OCI-LY7 (cell line): ENCODE measurements around the gene ZNF780B. TPM values are rescaled to one million over a fixed set of nuclear protein-coding genes. Genes with fewer than 3 reads are reported as not detected.

Experiments used
- BruUV-seq: library from RNA; stranded (reverse); fragments of 400-500 nt; replicated peaks from 2 replicates; lab custom pipeline; 2021; lab: Mats Ljungman, UMichigan
- CTCF ChIA-PET: fragments of 300-600 bp; sonication (Branson Sonifier 250); formaldehyde crosslinking; loops from one replicate; lab custom pipeline; 2022; ENCODE audit warnings: antibody characterized with exemption; ENCODE audit not compliant: unreplicated experiment; lab: Charles Lee
- POLR2A ChIA-PET: fragments of 300-600 bp; sonication (Branson Sonifier 250); formaldehyde crosslinking; loops from one replicate; lab custom pipeline; 2022; ENCODE audit warnings: antibody characterized with exemption; lab: Charles Lee
- DNase-seq: peaks from one replicate; pipeline ENCODE4 v3.0.0-alpha.2; 2015; ENCODE audit warnings: low spot score
- H2AFZ ChIP-seq: fragments of 200-600 bp; sonication (generic), shearing (Covaris generic); 2 replicates; pipeline ENCODE4 v1.6.1; 2014; ENCODE audit warnings: mild to moderate bottlenecking, antibody characterized with exemption, low read length, moderate library complexity
- H3K27ac ChIP-seq: fragments of 200-600 bp; sonication (generic); 2 replicates; pipeline ENCODE4 v1.5.1; 2014; ENCODE audit warnings: mixed run types, low read depth, mild to moderate bottlenecking, moderate library complexity, low read length, inconsistent platforms; ENCODE audit not compliant: poor library complexity, severe bottlenecking
- H3K36me3 ChIP-seq: fragments of 200-600 bp; sonication (generic); 2 replicates; pipeline ENCODE4 v1.6.1; 2014; ENCODE audit warnings: mild to moderate bottlenecking, antibody characterized with exemption, low read length, moderate library complexity, mixed read lengths; ENCODE audit not compliant: insufficient read depth
- H3K4me1 ChIP-seq: fragments of 200-600 bp; sonication (generic); 2 replicates; pipeline ENCODE4 v1.5.1; 2014; ENCODE audit warnings: mild to moderate bottlenecking, low read length; ENCODE audit not compliant: insufficient read depth, poor library complexity, severe bottlenecking
- H3K4me2 ChIP-seq: fragments of 200-600 bp; sonication (generic); 2 replicates; pipeline ENCODE4 v1.6.1; 2014; ENCODE audit warnings: mild to moderate bottlenecking, low read length
- H3K4me3 ChIP-seq: fragments of 200-600 bp; sonication (generic); 2 replicates; pipeline ENCODE4 v1.5.1; 2014; ENCODE audit warnings: mild to moderate bottlenecking, low read depth, low read length; ENCODE audit not compliant: poor library complexity, severe bottlenecking
- H3K79me2 ChIP-seq: fragments of 200-600 bp; sonication (generic); 2 replicates; pipeline ENCODE4 v1.6.1; 2016; ENCODE audit warnings: low read depth, mild to moderate bottlenecking, low read length, moderate library complexity, mixed read lengths; ENCODE audit not compliant: insufficient read depth
- H3K9me2 ChIP-seq: fragments of 200-600 bp; sonication (generic); 2 replicates; pipeline ENCODE4 v1.6.1; 2016; ENCODE audit warnings: mild to moderate bottlenecking, low read length, mixed read lengths; ENCODE audit not compliant: insufficient read depth
- H3K9me3 ChIP-seq: fragments of 200-600 bp; sonication (generic); 2 replicates; pipeline ENCODE4 v1.6.1; 2014; ENCODE audit warnings: mild to moderate bottlenecking, mixed run types, low read length, mixed read lengths
- H4K20me1 ChIP-seq: fragments of 200-600 bp; sonication (generic); 2 replicates; pipeline ENCODE4 v1.6.1; 2014; ENCODE audit warnings: mild to moderate bottlenecking, antibody characterized with exemption, low read length, moderate library complexity, mixed read lengths; ENCODE audit not compliant: insufficient read depth
- EZH2phosphoT487 ChIP-seq: fragments of 200-600 bp; sonication (generic); IDR thresholded peaks from 2 replicates; pipeline ENCODE4 v1.6.1; 2018; ENCODE audit warnings: low read depth, borderline replicate concordance, mild to moderate bottlenecking, mixed run types, antibody characterized with exemption, low read length, moderate library complexity, mixed read lengths
- intact Hi-C: fragments of 100-400 bp; cut with micrococcal nuclease; formaldehyde crosslinking; loops from one replicate; pipeline ENCODE4 v1.10.0; 2022; ENCODE audit not compliant: unreplicated experiment
- total RNA-seq, 2 experiments: library from RNA; depleted of rRNA in 1 of 2; stranded (reverse); fragments of >200 nt in 1 of 2; shearing (Covaris generic) in 1 of 2; gene quantifications; 2 replicates each; pipeline ENCODE4 v1.2.3, GENCODE V29; 2014 to 2022
- TF ChIP-seq, protein P1 (sequence below): fragments of 200-600 bp; sonication (generic); conservative IDR thresholded peaks from 2 replicates; pipeline ENCODE4 v1.5.1; 2014; ENCODE audit warnings: mild to moderate bottlenecking, antibody characterized with exemption, low read length, moderate library complexity, mixed read lengths

ZNF780B gene
- total RNA-seq, 2 experiments from 2014 or later: 27.5 to 27.9 TPM

DNA sequence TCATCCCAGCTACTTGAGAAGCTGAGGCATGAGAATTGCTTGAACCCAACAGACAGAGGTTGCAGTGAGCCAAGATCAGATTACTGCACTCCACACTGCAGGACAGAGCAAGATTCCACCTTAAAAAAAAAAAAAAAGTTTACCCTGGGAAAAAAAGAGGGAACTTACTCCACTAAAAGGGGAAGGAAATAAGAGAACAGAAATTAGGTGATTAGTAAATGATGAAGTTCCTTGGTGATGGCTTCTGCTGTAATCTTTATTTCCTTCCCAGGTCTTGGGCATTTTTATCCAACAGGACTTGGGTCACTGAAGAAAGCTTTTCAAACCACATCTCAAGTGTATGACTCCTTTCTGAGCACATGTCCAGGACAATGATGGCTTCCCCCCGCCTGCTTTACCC lies 25.4 kb upstream of the ZNF780B start:
- no peak overlapping the region for H3K4me3 ChIP-seq
- H3K79me2 ChIP-seq: no peaks in the 10 kb centered on the region
- H2AFZ ChIP-seq: no peak overlapping the region
- H4K20me1 ChIP-seq: no peaks in the 10 kb centered on the region
- H3K9me3 ChIP-seq: peaks cover 33% of the 10 kb centered on the region
- ChIA-PET CTCF (no interaction called here), POLR2A (interaction anchor here (0.7 kb wide), 2 partner anchors 9 to 215 kb away, joined by 3 read pairs; no protein-coding TSS in a partner anchor)
- peaks cover 81% of the 10 kb centered on the region for H3K36me3 ChIP-seq
- intact Hi-C loops: no loop called here
- DNase-seq: no peak
- no peaks in the 10 kb centered on the region for H3K4me1 ChIP-seq
- no peaks in the 10 kb centered on the region for H3K9me2 ChIP-seq
- no peak overlapping the region for H3K27ac ChIP-seq
- BruUV-seq: no TSS peak
- TF ChIP-seq, protein P1, sequence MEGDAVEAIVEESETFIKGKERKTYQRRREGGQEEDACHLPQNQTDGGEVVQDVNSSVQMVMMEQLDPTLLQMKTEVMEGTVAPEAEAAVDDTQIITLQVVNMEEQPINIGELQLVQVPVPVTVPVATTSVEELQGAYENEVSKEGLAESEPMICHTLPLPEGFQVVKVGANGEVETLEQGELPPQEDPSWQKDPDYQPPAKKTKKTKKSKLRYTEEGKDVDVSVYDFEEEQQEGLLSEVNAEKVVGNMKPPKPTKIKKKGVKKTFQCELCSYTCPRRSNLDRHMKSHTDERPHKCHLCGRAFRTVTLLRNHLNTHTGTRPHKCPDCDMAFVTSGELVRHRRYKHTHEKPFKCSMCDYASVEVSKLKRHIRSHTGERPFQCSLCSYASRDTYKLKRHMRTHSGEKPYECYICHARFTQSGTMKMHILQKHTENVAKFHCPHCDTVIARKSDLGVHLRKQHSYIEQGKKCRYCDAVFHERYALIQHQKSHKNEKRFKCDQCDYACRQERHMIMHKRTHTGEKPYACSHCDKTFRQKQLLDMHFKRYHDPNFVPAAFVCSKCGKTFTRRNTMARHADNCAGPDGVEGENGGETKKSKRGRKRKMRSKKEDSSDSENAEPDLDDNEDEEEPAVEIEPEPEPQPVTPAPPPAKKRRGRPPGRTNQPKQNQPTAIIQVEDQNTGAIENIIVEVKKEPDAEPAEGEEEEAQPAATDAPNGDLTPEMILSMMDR: no peak
- TF ChIP-seq EZH2phosphoT487: no peak
- no peak overlapping the region for H3K4me2 ChIP-seq

DNA sequence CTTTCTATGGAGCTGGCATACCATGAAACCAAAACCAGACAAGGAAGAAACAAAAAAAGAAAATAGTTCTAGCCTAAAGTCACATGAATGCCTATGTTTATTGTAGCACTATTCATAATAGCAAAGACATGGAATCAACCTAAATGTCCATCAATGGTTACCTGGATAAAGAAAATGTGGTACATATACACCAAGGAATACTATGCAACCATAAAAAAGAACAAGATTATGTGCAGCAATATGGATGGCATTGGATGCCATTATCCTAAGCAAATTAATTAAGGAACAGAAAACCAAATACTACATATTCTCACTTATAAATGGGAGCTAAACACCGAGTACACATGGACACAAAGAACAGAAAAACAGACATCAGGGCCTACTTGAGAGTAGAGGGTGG lies 24.3 kb upstream of the ZNF780B start:
- CTCF ChIA-PET: no interaction called here

DNA sequence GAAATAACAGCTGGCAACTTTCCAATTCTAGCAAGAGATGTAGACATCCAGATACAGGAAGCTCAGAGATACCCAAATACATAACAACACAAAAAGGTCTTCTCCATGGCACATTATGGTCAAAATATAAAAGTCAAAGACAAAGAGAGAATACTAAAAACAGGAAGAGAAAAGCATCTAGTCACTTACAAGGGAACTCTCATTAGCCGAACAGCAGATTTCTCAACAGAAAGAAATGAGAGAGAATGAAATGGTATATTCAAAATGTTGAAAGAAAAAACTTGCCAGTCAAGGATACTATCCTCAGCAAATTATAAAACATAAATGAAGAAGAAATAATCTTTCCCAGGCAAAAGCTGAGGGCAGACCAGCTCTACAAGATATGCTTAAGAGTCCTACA lies 22.3 kb upstream of the ZNF780B start:
- intact Hi-C loops: no loop called here

More for the DNA sequence above, 24.3 kb upstream of the ZNF780B start:
- BruUV-seq: TSS peak; percentile 23
- Histone ChIP-seq H3K4me1 (no peaks in the 10 kb centered on the region), H2AFZ (no peak overlapping the region), H3K27ac (no peak overlapping the region), H3K9me2 (no peaks in the 10 kb centered on the region), H3K79me2 (no peaks in the 10 kb centered on the region), H3K9me3 (peaks cover 33% of the 10 kb centered on the region), H3K4me2 (no peak overlapping the region), H3K36me3 (peaks cover 92% of the 10 kb centered on the region), H4K20me1 (no peaks in the 10 kb centered on the region), H3K4me3 (no peak overlapping the region)
- intact Hi-C loops: no loop called here
- POLR2A ChIA-PET: no interaction called here
- TF ChIP-seq EZH2phosphoT487: no peak
- TF ChIP-seq, protein P1: no peak
- DNase-seq: no peak

More for the DNA sequence above, 22.3 kb upstream of the ZNF780B start:
- no peaks in the 10 kb centered on the region for H3K4me1 ChIP-seq
- no peak overlapping the region for H3K27ac ChIP-seq
- H4K20me1 ChIP-seq: no peaks in the 10 kb centered on the region
- H3K36me3 ChIP-seq: peaks cover 99% of the 10 kb centered on the region
- no peaks in the 10 kb centered on the region for H3K79me2 ChIP-seq
- POLR2A ChIA-PET: no interaction called here
- no TSS peak for BruUV-seq
- peaks cover 33% of the 10 kb centered on the region for H3K9me3 ChIP-seq
- no peak for TF ChIP-seq EZH2phosphoT487
- TF ChIP-seq, protein P1: no peak
- H2AFZ ChIP-seq: no peak overlapping the region
- no peaks in the 10 kb centered on the region for H3K9me2 ChIP-seq
- H3K4me3 ChIP-seq: no peak overlapping the region
- CTCF ChIA-PET: no interaction called here
- DNase-seq: no peak
- H3K4me2 ChIP-seq: no peak overlapping the region
